HG02973 (cell line): ENCODE measurements around the gene DNAAF6.

Experiments
- ATAC-seq: cut with Tn5 transposase; IDR thresholded peaks from one replicate; pipeline ENCODE4 v1.9.1; 2021; ENCODE audit warnings: moderate library complexity; ENCODE audit not compliant: unreplicated experiment

The DNAAF6 gene

DNA sequence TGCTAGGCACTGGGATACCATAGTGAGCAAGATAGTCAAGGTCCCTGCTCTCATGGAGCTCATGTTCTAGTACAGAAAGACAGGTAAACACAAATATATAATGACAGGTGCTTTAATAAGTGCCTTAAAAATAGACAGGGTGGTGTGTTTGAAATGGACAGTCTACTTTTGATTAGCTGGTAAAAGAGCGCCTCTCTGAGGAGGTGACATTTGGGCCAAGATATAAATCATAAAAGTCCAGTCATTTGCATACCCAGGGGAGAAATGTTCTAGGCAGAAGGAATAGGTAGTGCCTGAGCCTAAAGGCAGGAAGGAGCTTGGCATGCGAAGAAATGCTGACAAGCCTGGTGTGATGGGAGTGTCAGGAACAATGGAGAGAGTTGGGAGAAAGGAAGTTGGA, 83.6 kb downstream of the DNAAF6 start:
- no peak for ATAC-seq

DNA sequence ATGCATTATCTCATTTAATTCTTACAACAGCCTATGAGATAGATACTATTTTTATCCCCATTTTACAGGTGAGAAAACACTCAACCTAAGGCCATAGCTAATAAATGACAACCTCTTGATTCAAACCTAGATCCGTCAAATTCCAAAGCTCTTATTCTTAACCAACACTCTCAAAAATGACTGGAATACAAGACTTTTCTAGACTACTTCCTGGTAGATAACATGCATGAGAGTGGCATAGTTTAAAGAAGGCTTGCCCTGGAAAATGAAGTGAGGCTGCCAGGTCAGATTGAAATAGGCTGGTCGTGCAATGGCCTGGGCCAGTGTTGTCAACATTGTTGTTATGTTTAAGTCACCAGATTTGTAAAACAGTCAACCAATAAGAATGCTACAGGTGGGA, 86.6 kb downstream of the DNAAF6 start:
- ATAC-seq = no peak
